ENCODE measurements around the gene VSIG10.
A peak's percentile ranks its signal among the peaks of the same experiment; 100 is the strongest.
"Not testable (repeated sequence)": the region's sequence is repeated elsewhere in the genome, so short reads cannot be mapped to it uniquely, and the experiment has no call there.

VSIG10 gene, protein sequence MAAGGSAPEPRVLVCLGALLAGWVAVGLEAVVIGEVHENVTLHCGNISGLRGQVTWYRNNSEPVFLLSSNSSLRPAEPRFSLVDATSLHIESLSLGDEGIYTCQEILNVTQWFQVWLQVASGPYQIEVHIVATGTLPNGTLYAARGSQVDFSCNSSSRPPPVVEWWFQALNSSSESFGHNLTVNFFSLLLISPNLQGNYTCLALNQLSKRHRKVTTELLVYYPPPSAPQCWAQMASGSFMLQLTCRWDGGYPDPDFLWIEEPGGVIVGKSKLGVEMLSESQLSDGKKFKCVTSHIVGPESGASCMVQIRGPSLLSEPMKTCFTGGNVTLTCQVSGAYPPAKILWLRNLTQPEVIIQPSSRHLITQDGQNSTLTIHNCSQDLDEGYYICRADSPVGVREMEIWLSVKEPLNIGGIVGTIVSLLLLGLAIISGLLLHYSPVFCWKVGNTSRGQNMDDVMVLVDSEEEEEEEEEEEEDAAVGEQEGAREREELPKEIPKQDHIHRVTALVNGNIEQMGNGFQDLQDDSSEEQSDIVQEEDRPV

DNA sequence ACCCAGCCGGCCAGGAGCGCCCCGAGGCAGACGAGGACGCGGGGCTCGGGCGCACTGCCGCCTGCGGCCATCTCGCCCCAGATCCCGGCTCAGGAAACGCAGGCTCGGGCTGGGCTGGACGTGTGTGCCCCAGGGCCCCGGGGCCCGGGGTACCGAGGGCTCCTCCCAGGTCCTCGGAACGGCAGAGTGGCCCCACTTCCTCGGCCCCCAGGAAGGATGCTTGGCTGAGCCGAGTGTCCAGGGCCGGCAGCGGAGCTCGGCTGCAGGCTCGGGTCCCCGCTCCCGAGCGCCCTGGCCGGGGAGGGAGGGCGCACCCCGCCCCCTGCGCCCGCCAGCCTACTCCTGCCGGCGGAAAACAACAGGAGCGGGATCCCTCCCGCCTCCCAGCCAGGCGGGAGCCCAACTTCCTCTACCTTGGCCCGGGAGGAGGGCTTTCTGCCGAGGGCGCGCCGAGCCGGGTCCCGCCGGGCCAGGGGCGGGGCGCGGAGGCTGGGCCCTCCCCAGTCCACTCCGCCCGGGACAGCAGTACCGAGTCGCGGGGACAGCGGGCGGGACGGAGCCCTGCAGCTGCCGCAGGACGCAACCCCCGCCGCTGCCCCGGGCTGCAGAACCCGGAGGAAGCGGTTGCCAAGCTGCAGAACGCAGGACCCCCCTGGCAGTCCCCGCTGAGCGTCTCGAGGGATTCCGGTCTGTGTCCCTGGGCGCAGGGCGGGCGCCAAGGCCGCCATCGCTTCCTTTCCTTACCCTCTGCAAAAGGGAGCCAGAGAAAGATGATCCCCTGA, at the start of gene VSIG10:
VSIG10 (minus strand) TSS at position 411 of the 782 bp plus-strand sequence; CDS start at position 71, 340 bp downstream.
- DNase-seq: peak; percentile 26

DNA sequence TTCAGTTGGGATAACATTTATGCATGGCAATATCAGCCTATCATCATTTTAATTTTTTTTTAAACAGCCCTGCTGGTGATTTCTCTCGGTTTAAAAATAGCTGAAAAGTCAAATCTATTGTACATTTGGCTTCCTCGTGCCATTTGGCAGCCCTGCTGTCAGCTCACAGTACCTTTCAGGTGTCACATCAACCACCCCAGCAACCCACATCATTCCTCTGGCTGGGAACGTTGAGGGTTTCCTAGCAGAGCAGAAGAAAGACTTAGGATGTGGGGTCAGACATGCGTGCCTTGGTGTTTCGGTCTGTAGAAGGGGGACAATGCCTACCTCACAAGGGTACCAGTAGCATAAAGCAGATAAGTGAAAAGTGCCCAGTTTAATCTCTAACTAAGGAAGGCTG, 47.9 kb upstream of the VSIG10 start:
- DNase-seq: no peak

DNA sequence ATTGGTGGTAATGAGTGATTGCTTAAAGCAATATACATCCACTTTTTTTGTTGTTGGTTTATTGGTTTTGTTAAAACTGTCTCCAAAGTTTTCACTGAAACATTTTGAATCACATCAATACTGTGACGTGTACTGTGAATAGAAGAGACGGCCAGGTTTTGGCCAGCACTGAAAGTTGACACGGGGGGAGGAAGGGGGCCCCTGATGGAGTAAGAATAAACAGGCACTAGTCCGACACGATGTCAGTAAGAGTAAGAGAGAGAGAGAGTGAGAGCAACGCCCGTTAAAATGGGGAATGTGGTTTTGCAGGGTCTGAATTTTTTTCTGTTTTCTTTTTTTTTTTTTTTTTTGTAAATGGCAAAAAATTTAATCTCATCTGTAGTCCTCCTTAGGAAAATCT, 46.8 kb upstream of the VSIG10 start:
- DNase-seq: no peak

DNA sequence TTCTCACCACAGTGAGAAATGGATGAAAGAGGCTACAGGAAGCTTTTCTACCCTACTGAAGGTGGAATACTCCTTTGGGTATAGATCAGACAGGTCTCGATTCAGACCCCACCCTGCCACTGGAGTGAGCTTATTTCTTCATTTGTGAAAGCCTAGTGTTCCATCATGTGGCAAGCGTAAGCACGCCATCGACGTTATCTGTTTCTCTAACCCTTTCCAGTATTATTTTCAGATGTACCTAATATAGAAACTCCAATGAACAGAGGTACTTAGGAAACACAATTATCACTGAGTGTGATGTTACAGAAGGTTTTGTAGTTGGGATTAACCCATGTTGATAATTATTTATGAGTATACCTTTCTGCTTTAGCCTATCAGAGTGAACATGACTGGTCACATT, 44.5 kb upstream of the VSIG10 start:
- no peak for DNase-seq

DNA sequence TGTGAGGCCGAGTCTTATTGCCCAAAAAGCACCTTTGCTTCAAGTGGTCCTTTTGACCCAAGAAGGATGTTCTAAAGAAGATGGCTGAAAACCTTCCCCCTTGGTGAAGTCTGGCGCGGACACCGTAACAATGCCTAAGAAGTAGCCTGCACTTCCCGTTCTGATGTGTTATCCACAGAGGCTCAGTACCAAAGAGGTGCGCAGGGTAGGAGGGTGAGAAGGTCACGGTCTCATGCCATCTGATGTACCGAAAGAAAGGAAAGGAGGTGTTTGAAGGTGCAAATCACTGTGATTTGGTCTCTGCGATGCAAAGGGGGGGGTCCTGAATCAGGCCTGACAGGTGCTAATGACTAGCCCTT, 42.0 kb upstream of the VSIG10 start:
- no peak for DNase-seq

DNA sequence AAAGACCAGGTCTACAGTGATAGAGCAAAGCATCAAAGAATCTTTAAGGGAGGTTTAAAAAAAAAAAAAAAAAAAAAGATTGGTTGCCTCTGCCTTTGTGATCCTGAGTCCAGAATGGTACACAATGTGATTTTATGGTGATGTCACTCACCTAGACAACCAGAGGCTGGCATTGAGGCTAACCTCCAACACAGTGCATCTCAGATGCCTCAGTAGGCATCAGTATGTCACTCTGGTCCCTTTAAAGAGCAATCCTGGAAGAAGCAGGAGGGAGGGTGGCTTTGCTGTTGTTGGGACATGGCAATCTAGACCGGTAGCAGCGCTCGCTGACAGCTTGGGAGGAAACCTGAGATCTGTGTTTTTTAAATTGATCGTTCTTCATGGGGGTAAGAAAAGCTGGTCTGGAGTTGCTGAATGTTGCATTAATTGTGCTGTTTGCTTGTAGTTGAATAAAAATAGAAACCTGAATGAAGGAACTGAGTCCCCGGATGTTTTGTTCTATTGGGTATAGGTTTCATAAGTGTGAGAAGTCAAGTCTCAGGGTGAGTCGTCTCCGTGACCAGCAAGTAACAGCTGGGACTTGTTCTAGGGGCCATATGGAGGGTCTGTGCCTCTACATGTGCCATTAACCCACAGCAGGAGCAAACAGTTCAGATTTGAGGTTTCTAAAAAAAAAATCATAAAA, 41.4 kb upstream of the VSIG10 start:
- no peak for DNase-seq

DNA sequence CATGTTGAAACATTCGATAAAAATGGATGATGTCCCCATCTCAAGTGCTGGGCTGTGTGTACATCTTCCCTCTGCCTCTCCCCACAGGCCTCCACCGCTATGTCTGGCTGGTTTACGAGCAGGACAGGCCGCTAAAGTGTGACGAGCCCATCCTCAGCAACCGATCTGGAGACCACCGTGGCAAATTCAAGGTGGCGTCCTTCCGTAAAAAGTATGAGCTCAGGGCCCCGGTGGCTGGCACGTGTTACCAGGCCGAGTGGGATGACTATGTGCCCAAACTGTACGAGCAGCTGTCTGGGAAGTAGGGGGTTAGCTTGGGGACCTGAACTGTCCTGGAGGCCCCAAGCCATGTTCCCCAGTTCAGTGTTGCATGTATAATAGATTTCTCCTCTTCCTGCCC, 40.7 kb upstream of the VSIG10 start:
- no peak for DNase-seq

DNA sequence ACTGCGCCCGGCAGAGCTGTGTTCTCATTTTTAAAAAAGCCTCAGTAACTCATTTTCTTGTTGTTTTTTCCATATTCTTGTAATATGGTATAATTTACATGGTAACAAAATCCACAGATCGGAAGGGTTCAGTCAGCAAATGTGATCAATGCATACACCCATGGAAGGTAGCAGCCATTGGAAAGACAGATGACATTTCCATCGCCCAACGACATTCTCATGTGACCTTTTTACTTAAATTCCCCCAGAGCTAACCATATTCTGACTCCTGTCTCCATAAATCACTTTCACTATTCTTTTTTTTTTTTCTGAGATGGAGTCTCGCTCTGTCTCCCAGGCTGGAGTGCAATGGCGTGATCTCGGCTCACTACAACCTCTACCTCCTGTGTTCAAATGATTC, 37.0 kb upstream of the VSIG10 start:
- no peak for DNase-seq

DNA sequence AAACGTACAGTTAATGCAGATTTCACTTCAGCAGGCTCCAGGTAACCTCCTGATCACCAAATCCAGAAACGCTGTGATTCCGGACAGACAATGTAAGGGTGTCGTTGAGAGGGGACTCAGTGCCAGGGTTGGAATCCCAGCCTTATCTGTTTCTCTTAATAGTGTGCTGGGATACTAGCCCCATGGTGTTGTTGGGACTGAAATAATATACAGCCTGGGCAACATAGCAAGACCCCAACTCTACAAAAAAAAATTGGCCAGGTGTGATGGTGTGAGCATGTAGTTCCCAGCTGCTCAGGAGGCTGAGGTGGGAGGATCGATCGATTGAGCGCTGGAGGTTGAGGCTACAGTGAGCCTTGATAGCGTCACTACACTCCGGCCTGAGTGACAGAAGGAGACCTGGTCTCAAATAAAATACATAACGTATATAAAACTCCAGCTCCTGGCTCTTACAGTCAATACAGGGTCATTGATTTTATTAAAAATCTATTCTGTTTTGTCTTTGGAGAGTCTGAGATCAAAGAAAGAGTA, 33.4 kb upstream of the VSIG10 start:
- no peak for DNase-seq

DNA sequence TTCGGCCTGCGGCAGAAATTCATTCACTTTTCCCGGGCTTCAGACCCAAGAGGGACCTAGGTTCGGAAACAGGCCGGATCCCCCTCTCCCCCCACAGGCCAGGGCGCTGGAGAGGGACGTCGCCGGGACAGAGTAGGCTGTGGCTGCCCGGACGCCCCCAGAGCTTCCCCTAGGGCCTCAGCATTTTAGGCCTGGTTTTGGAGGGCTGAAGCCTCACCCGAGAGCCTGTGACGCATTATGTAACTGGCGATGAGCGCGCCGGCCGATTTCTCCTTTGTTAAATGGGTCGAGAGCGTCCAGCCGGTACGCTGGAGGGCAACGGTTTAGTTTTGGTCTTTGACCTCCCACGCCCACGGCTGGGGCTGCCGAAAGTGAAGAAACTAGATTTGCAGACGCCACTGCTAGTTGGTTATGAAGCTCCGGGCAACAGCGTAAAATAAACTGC, 32.8 kb upstream of the VSIG10 start:
- DNase-seq: no peak

DNA sequence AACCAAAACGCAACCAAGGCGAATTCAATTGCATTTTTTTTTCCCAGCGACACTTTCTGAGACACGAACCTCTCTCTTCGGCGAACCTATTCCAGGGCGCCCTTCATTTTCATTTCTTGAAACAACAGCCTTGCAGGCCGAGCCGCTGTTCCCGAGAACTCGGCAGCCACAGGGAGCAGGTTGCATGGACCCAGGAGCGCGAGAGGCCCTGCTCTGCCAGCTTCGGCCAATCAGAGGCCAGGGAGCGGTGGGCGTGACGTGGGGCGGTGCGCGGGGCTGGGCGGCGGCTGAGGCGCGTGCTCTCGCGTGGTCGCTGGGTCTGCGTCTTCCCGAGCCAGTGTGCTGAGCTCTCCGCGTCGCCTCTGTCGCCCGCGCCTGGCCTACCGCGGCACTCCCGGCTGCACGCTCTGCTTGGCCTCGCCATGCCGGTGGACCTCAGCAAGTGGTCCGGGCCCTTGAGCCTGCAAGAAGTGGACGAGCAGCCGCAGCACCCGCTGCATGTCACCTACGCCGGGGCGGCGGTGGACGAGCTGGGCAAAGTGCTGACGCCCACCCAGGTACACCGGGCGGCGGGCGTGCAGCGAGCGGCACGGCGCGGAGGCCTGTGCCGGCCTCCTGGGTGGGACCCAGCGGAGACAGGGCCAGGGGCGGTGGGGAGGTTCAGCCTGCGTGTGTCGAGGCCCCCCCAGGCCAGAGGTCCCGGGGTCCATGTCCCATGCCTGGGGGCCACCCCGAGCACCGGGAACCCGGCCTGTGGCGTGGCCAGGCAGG, 32.2 kb upstream of the VSIG10 start, which contains the start of gene PEBP1:
PEBP1 (plus strand) TSS at position 337 of the 771 bp plus-strand sequence; CDS start at position 423, 86 bp downstream.
- DNase-seq: peak; percentile 83

DNA sequence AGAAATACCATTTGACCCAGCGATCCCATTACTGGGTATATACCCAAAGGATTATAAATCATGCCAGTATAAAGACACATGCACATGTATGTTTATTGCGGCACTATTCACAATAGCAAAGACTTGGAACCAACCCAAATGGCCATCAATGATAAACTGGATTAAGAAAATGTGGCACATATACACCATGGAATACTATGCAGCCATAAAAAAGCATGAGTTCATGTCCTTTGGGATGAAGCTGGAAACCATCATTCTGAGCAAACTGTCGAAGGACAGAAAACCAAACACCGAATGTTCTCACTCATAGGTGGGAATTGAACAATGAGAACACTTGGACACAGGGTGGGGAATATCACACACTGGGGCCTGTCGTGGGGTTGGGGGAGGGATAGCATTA, 25.6 kb upstream of the VSIG10 start:
- DNase-seq: not testable (repeated sequence)

DNA sequence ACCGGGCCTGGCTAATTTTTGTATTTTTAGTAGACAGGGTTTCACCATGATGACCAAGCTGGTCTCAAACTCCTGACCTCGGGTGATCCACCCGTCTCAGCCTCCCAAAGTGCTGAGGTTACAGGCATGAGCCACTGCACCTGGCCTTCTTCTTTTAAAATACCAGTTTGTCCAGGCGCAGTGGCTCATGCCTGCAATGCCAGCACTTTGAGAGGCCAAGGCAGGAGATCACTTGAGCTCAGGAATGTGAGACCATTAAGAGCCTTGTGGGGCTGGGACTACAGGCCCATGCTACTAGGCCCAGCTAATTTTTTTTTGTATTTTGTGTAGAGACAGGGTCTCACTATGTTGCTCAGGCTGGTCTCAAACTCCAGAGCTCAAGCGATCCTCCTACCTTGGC, 24.1 kb upstream of the VSIG10 start:
- no peak for DNase-seq

DNA sequence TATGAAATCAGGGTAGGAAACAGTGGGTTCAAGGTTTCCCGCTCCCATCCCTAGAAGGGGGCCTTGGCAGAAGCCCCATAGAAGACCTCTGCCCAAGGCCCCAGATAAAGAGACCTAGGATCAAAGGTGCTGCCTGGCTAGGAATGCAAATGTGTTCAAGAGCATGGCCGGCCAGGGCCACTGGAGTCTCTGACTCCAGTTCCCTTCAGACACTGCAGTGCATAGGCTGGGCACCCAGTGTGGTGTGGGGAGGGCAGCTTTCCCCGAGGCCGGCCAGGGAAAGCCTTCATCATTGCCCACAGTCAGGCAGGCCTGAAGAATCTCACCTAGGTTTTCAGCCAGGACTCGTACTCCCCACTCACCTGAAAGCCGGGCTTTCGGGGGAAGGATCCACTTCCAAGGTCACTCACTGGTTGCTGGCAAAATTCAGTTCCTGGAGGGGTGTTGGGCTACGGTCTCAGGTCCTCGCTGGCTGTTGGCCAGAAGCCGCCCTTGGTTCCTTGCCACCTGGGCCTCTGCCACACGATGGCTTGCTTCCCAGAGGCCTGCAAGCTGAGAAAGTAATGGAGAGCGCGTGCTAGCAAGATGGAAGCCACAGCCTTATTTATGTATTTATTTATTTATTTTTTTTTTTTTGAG, 22.4 kb upstream of the VSIG10 start:
- DNase-seq: peak; percentile 70

DNA sequence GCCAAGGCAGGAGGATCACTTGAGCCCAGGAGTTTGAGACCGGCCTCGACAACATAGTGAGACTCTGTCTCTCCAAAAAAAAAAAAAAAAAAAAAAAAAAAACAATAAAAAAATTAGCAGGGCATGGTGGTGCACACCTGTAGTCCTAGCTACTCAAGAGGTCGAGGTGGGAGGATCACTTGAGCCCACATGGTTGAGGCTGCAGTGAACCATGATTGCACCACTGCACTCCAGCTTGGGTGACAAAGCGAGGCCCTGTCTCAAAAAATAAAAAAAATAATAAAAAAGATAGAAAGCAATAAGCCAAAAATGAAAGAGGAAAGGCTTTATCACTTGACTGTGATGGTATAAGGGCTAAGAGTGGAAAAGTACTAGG, 21.9 kb upstream of the VSIG10 start:
- DNase-seq: no peak

DNA sequence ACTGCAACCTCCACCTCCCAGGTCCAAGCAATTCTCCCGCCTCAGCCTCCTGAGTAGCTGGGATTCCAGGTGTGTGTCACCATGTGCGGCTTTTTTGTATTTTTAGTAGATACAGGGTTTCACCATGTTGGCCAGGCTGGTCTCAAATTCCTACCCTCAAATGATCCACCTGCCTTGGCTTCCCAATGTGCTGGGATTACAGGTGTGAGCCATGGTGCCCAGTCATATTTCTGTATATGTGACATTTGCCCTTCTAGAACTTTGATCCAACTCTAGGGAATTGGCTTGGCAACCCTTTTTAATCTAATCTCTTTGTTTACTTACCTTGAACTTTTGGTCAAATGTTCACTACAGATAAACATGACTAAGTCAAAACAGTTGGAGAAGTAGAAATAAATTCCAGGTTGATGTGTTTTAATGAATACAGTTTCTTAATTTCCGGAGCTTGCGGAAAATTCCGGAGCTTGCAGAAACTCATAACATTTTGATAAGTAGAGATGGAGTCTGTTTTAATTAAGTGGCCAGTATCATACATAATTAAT, 20.6 kb upstream of the VSIG10 start:
- no peak for DNase-seq

DNA sequence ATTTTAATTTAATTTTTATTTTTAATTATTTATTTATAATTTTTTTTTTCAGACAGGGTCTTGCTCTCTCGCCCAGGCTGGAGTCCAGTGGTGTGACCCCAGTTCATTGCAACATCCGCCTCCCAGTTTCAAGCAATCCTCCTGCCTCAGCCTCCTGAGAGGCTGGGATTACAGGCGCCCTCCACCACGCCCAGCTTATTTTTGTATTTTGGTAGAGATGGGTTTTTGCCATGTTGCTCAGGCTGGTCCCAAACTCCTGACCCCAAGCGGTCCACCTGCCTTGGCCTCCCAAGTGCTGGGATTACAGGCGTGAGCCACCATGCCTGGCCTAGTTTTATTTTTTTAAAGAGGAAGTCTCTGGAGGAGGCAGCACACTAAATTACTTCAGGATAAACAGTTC, 18.5 kb upstream of the VSIG10 start:
- DNase-seq: no peak

DNA sequence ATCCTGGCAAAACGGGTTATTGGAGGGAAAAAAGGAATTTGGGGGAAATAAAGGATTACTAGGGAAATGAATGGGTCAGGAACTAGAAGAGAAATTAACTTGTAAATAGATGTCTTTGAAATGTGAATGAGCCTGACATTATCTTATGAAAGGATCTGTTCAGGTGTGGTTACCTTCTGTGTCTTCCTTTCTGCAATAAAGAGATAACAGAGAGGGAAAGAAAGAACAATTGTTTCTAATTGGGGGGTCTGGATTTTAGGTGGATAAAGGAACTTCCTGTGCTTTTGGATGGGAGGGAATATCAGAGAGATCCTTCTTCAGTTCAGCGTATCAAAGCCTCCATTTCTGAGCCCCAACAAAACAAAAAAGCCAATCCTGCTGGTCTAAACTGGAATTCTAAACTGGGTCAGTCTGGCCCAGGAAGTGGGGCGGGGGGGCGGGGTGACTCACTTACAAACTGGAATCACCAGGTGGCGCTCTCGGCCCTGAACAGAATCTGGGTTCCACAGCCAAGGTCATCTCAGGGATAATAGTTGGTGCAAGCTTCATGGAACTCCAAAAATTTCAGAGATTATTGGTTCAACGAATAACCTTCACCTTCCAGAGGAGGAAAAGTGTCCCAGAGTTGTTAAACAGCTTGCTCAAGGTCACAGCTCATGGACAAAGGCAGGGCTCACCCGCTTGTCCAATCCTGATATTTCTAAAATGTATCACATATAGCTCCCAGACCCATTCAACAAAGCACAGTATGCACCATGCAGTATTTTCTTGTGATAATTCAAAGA, 17.0 kb upstream of the VSIG10 start:
- peak; percentile 45 for DNase-seq

DNA sequence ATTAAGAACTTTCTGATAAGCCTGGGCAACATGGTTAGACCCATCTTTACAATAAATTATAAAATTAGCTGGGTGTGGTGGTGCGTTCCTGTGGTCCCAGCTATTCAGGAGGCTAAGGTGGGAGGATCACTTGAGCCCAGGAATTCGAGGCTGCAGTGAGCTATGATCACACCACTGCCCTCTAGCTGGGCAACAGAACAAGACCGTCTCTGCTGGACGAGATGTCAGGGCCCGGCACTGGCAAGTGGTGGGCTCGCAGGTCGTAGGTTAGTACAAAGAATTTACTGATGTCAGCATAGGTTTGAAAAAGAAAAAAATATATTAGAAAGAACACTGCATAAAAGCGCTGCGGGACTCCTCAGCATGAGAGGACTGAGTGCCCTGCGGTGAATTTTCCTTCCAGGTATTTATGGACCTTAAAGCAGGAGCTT, 15.7 kb upstream of the VSIG10 start:
- DNase-seq: no peak

DNA sequence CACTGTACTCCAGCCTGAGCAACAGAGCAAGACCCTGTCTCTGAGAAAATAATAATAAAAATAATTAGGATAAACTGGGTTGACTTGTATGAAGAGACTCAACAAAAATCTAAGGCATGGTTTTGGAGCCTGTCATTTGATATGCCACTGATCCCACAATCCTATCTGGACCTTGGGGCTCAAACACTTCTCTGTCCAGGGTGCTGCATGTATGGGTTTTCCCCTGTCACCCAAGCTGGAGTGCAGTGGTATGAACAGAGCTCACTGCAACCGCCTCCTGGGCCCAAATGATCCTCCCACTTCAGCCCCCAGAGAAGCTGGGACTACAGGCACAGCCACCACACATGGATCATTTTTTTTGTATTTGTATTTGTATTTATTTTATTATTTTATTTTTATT, 5.3 kb upstream of the VSIG10 start:
- no peak for DNase-seq

DNA sequence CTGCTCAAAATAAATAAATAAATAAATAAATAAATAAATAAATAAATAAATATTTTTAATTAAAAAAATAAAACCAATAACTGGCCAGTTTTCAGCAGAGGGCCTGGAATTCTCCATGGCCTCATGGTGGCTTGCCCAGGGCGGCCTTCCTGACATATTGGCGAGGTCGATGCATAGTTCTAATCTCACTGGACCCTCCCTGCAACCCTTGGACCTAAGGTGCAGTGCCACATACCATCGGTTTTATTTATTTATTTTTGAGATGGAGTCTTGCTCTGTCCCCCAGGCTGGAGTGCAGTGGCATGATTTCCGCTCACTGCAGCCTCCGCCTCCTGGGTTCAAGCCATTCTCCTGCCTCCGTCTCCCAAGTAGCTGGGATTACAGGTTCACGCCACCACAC, 3.9 kb upstream of the VSIG10 start:
- DNase-seq: no peak

All from DMS79 (cell line).